ENCODE measurements around the gene NCKAP5. TPM values are rescaled to one million over a fixed set of nuclear protein-coding genes. Genes with fewer than 3 reads are reported as not detected.

The NCKAP5 gene
- total RNA-seq, 1 experiment from 2014 or later = not detected

- intact Hi-C loops (cut with micrococcal nuclease; ENCODE audit: unreplicated experiment) = no loop called here
- ChIA-PET POLR2A (ENCODE audit: unreplicated experiment) (no interaction called here), CTCF (no interaction called here)
- H2AFZ ChIP-seq = no peak overlapping the region
- no peak for DNase-seq
- TF ChIP-seq CTCF (conservative IDR thresholded peaks at IDR 0.05) (no peak), EZH2 (IDR thresholded peaks at IDR 0.05; ENCODE audit: low read depth) (no peak)
- no peak overlapping the region for H3K27ac ChIP-seq
- H3F3A ChIP-seq (ENCODE audit: insufficient read depth, low read depth) = no peaks in the 10 kb centered on the region
- H3K4me1 ChIP-seq (replicated peaks; ENCODE audit: insufficient read depth) = no peaks in the 10 kb centered on the region
- no peaks in the 10 kb centered on the region for H3K36me3 ChIP-seq (ENCODE audit: low read depth)
- no peak overlapping the region for H3K4me3 ChIP-seq
- H3K27me3 ChIP-seq (ENCODE audit: insufficient read depth, low read depth) = no peaks in the 10 kb centered on the region
- no peaks in the 10 kb centered on the region for H3K79me2 ChIP-seq (ENCODE audit: low read depth)
- H3K9me2 ChIP-seq (ENCODE audit: insufficient read depth) = no peaks in the 10 kb centered on the region
- no peaks in the 10 kb centered on the region for H3K9me3 ChIP-seq (ENCODE audit: insufficient read depth, low read depth)
- BruUV-seq (replicated peaks) = no TSS peak
- no peaks in the 10 kb centered on the region for H4K20me1 ChIP-seq (ENCODE audit: insufficient read depth)
- H3K4me2 ChIP-seq = no peak overlapping the region
Measured at GRCh38 chr2:133082034-133082433, 486.2 kb downstream of the NCKAP5 start.

GRCh38 chr2:133080822-133081221, 487.4 kb downstream of the NCKAP5 start:
- Histone ChIP-seq H3K79me2 (ENCODE audit: low read depth) (no peaks in the 10 kb centered on the region), H3K27ac (no peak overlapping the region), H3F3A (ENCODE audit: insufficient read depth, low read depth) (no peaks in the 10 kb centered on the region), H2AFZ (no peak overlapping the region), H3K9me2 (ENCODE audit: insufficient read depth) (no peaks in the 10 kb centered on the region), H4K20me1 (ENCODE audit: insufficient read depth) (no peaks in the 10 kb centered on the region), H3K4me2 (no peak overlapping the region), H3K9me3 (ENCODE audit: insufficient read depth, low read depth) (no peaks in the 10 kb centered on the region), H3K4me3 (no peak overlapping the region), H3K27me3 (ENCODE audit: insufficient read depth, low read depth) (no peaks in the 10 kb centered on the region), H3K36me3 (ENCODE audit: low read depth) (no peaks in the 10 kb centered on the region), H3K4me1 (replicated peaks; ENCODE audit: insufficient read depth) (no peaks in the 10 kb centered on the region)
- no TSS peak for BruUV-seq (replicated peaks)
- no peak for TF ChIP-seq CTCF (conservative IDR thresholded peaks at IDR 0.05)
- no peak for TF ChIP-seq EZH2 (IDR thresholded peaks at IDR 0.05; ENCODE audit: low read depth)
- POLR2A ChIA-PET (ENCODE audit: unreplicated experiment) = no interaction called here
- no peak for DNase-seq
- intact Hi-C loops (cut with micrococcal nuclease; ENCODE audit: unreplicated experiment) = no loop called here
- CTCF ChIA-PET = no interaction called here

GRCh38 chr2:133078667-133079411, 489.4 kb downstream of the NCKAP5 start:
- Histone ChIP-seq H3K27me3 (ENCODE audit: insufficient read depth, low read depth) (no peaks in the 10 kb centered on the region), H3F3A (ENCODE audit: insufficient read depth, low read depth) (no peaks in the 10 kb centered on the region), H3K4me3 (no peak overlapping the region), H3K9me2 (ENCODE audit: insufficient read depth) (no peaks in the 10 kb centered on the region), H4K20me1 (ENCODE audit: insufficient read depth) (no peaks in the 10 kb centered on the region), H3K36me3 (ENCODE audit: low read depth) (no peaks in the 10 kb centered on the region), H3K27ac (no peak overlapping the region), H3K4me1 (replicated peaks; ENCODE audit: insufficient read depth) (no peaks in the 10 kb centered on the region), H3K4me2 (no peak overlapping the region), H3K9me3 (ENCODE audit: insufficient read depth, low read depth) (no peaks in the 10 kb centered on the region), H2AFZ (no peak overlapping the region), H3K79me2 (ENCODE audit: low read depth) (no peaks in the 10 kb centered on the region)
- intact Hi-C loops (cut with micrococcal nuclease; ENCODE audit: unreplicated experiment) = no loop called here
- no TSS peak for BruUV-seq (replicated peaks)
- CTCF ChIA-PET = no interaction called here
- DNase-seq = no peak
- TF ChIP-seq CTCF (conservative IDR thresholded peaks at IDR 0.05) (no peak), EZH2 (IDR thresholded peaks at IDR 0.05; ENCODE audit: low read depth) (no peak)
- POLR2A ChIA-PET (ENCODE audit: unreplicated experiment) = no interaction called here
